ENCODE measurements around the gene MAP2K5.

MAP2K5 gene

GRCh38 chr15:67792250-67792942, 249.9 kb downstream of the MAP2K5 start:
- TF ChIP-seq TCF12 (IDR thresholded peaks at IDR 0.05; ENCODE audit: low read depth) (no peak), RAD21 (IDR thresholded peaks at IDR 0.05; ENCODE audit: low read depth) (no peak), TAF1 (IDR thresholded peaks at IDR 0.05; ENCODE audit: low read depth) (no peak), EGR1 (IDR thresholded peaks at IDR 0.05) (no peak), NFIC (IDR thresholded peaks at IDR 0.05) (no peak), FOXM1 (IDR thresholded peaks at IDR 0.05; ENCODE audit: borderline replicate concordance, low read depth) (no peak), EP300 (IDR thresholded peaks at IDR 0.05; ENCODE audit: borderline replicate concordance) (no peak), TEAD4 (IDR thresholded peaks at IDR 0.05) (no peak), CEBPB (IDR thresholded peaks at IDR 0.05) (no peak), ZBTB7A (IDR thresholded peaks at IDR 0.05; ENCODE audit: low read depth) (no peak), CREB1 (IDR thresholded peaks at IDR 0.05; ENCODE audit: low read depth) (no peak), YY1 (IDR thresholded peaks at IDR 0.05; ENCODE audit: low read depth) (no peak)
- TF ChIP-seq, protein P1, sequence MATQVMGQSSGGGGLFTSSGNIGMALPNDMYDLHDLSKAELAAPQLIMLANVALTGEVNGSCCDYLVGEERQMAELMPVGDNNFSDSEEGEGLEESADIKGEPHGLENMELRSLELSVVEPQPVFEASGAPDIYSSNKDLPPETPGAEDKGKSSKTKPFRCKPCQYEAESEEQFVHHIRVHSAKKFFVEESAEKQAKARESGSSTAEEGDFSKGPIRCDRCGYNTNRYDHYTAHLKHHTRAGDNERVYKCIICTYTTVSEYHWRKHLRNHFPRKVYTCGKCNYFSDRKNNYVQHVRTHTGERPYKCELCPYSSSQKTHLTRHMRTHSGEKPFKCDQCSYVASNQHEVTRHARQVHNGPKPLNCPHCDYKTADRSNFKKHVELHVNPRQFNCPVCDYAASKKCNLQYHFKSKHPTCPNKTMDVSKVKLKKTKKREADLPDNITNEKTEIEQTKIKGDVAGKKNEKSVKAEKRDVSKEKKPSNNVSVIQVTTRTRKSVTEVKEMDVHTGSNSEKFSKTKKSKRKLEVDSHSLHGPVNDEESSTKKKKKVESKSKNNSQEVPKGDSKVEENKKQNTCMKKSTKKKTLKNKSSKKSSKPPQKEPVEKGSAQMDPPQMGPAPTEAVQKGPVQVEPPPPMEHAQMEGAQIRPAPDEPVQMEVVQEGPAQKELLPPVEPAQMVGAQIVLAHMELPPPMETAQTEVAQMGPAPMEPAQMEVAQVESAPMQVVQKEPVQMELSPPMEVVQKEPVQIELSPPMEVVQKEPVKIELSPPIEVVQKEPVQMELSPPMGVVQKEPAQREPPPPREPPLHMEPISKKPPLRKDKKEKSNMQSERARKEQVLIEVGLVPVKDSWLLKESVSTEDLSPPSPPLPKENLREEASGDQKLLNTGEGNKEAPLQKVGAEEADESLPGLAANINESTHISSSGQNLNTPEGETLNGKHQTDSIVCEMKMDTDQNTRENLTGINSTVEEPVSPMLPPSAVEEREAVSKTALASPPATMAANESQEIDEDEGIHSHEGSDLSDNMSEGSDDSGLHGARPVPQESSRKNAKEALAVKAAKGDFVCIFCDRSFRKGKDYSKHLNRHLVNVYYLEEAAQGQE (IDR thresholded peaks at IDR 0.05; ENCODE audit: low read depth): no peak
- TF ChIP-seq, protein P2, sequence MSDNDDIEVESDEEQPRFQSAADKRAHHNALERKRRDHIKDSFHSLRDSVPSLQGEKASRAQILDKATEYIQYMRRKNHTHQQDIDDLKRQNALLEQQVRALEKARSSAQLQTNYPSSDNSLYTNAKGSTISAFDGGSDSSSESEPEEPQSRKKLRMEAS (IDR thresholded peaks at IDR 0.05): no peak
- TF ChIP-seq, protein P3, sequence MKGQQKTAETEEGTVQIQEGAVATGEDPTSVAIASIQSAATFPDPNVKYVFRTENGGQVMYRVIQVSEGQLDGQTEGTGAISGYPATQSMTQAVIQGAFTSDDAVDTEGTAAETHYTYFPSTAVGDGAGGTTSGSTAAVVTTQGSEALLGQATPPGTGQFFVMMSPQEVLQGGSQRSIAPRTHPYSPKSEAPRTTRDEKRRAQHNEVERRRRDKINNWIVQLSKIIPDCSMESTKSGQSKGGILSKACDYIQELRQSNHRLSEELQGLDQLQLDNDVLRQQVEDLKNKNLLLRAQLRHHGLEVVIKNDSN (IDR thresholded peaks at IDR 0.05): no peak

GRCh38 chr15:67794832-67795574, 252.5 kb downstream of the MAP2K5 start:
- no peak for TF ChIP-seq TAF1 (IDR thresholded peaks at IDR 0.05; ENCODE audit: low read depth)
- no peak for TF ChIP-seq EGR1 (IDR thresholded peaks at IDR 0.05)
- TF ChIP-seq TEAD4 (IDR thresholded peaks at IDR 0.05): no peak
- TF ChIP-seq, protein P3 (IDR thresholded peaks at IDR 0.05): no peak
- TF ChIP-seq CREB1 (IDR thresholded peaks at IDR 0.05; ENCODE audit: low read depth): no peak
- TF ChIP-seq ZBTB7A (IDR thresholded peaks at IDR 0.05; ENCODE audit: low read depth): no peak
- no peak for TF ChIP-seq RAD21 (IDR thresholded peaks at IDR 0.05; ENCODE audit: low read depth)
- TF ChIP-seq EP300 (IDR thresholded peaks at IDR 0.05; ENCODE audit: borderline replicate concordance): no peak
- TF ChIP-seq, protein P2 (IDR thresholded peaks at IDR 0.05): no peak
- no peak for TF ChIP-seq YY1 (IDR thresholded peaks at IDR 0.05; ENCODE audit: low read depth)
- no peak for TF ChIP-seq FOXM1 (IDR thresholded peaks at IDR 0.05; ENCODE audit: borderline replicate concordance, low read depth)
- TF ChIP-seq, protein P1 (IDR thresholded peaks at IDR 0.05; ENCODE audit: low read depth): no peak
- TF ChIP-seq CEBPB (IDR thresholded peaks at IDR 0.05): no peak
- no peak for TF ChIP-seq TCF12 (IDR thresholded peaks at IDR 0.05; ENCODE audit: low read depth)
- no peak for TF ChIP-seq NFIC (IDR thresholded peaks at IDR 0.05)

GRCh38 chr15:67796196-67797127, 254.0 kb downstream of the MAP2K5 start:
- no peak for TF ChIP-seq TAF1 (IDR thresholded peaks at IDR 0.05; ENCODE audit: low read depth)
- TF ChIP-seq ZBTB7A (IDR thresholded peaks at IDR 0.05; ENCODE audit: low read depth): no peak
- TF ChIP-seq, protein P1 (IDR thresholded peaks at IDR 0.05; ENCODE audit: low read depth): no peak
- TF ChIP-seq TCF12 (IDR thresholded peaks at IDR 0.05; ENCODE audit: low read depth): no peak
- no peak for TF ChIP-seq CEBPB (IDR thresholded peaks at IDR 0.05)
- no peak for TF ChIP-seq YY1 (IDR thresholded peaks at IDR 0.05; ENCODE audit: low read depth)
- TF ChIP-seq, protein P2 (IDR thresholded peaks at IDR 0.05): no peak
- TF ChIP-seq, protein P3 (IDR thresholded peaks at IDR 0.05): no peak
- no peak for TF ChIP-seq EGR1 (IDR thresholded peaks at IDR 0.05)
- no peak for TF ChIP-seq FOXM1 (IDR thresholded peaks at IDR 0.05; ENCODE audit: borderline replicate concordance, low read depth)
- TF ChIP-seq RAD21 (IDR thresholded peaks at IDR 0.05; ENCODE audit: low read depth): no peak
- TF ChIP-seq CREB1 (IDR thresholded peaks at IDR 0.05; ENCODE audit: low read depth): no peak
